ENCODE measurements around the gene NTM.

The NTM gene

GRCh38 chr11:131723088-131723487 is 352.7 kb downstream of the NTM start:
- no peaks in the 10 kb centered on the region for H3F3A ChIP-seq (ENCODE audit: control insufficient read depth, insufficient read depth)
- no peaks in the 10 kb centered on the region for H3K9me2 ChIP-seq (replicated peaks; ENCODE audit: control insufficient read depth, low read length)
- no peaks in the 10 kb centered on the region for H3K27me3 ChIP-seq (ENCODE audit: control insufficient read depth, low read length)
- H4K20me1 ChIP-seq (ENCODE audit: control insufficient read depth, insufficient read depth, low read depth, low read length), result no peaks in the 10 kb centered on the region
- H3K4me1 ChIP-seq (ENCODE audit: control insufficient read depth, low read length), result no peaks in the 10 kb centered on the region
- H3K36me3 ChIP-seq (ENCODE audit: control insufficient read depth, low read length), result no peaks in the 10 kb centered on the region
- no peak overlapping the region for H3K27ac ChIP-seq (ENCODE audit: low read depth, low read length)
- H3K79me2 ChIP-seq (ENCODE audit: control insufficient read depth, low read length), result no peaks in the 10 kb centered on the region
- no peaks in the 10 kb centered on the region for H3K9me3 ChIP-seq (ENCODE audit: control insufficient read depth, insufficient read depth, low read length)
- H3K4me3 ChIP-seq (ENCODE audit: low read length), result no peak overlapping the region
- no peak for TF ChIP-seq EZH2phosphoT487 (IDR thresholded peaks at IDR 0.05; ENCODE audit: borderline replicate concordance, low read length)
- no peak for TF ChIP-seq CTCF (IDR thresholded peaks at IDR 0.05; ENCODE audit: low read depth, low read length, poor library complexity, severe bottlenecking)
- no peak overlapping the region for H3K4me2 ChIP-seq (ENCODE audit: low read length)

DNA sequence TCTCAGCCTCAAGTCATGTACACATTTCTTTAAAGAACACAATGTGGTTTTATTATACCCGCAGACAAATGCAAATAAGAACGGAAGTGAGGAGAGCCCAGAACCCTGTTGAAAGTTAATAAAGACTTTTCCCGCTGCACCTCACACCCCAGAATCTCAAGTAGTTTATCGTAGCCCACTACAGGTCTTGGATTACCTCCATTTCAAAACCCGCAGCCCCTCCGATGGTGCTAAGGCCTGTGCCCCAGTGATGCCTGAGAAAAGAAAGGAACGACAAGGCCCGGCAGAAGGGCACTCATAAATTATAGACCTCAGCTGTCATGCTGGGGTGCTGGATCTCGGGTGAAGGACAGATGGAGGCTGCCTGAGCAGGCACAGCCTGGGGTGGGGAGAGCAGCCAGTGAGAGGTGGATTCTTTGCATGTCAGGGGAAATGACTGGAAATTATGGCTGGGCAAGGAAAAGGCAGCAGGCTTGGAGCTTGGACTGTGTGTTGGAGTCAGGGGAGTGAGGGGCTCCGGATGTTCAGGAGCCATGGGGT is 354.1 kb downstream of the NTM start:
- Histone ChIP-seq H3K9me3 (ENCODE audit: control insufficient read depth, insufficient read depth, low read length) (no peaks in the 10 kb centered on the region), H3K4me1 (ENCODE audit: control insufficient read depth, low read length) (no peaks in the 10 kb centered on the region), H3K4me2 (ENCODE audit: low read length) (no peak overlapping the region), H4K20me1 (ENCODE audit: control insufficient read depth, insufficient read depth, low read depth, low read length) (no peaks in the 10 kb centered on the region), H3K4me3 (ENCODE audit: low read length) (no peak overlapping the region), H3F3A (ENCODE audit: control insufficient read depth, insufficient read depth) (no peaks in the 10 kb centered on the region), H3K27me3 (ENCODE audit: control insufficient read depth, low read length) (no peaks in the 10 kb centered on the region), H3K36me3 (ENCODE audit: control insufficient read depth, low read length) (no peaks in the 10 kb centered on the region), H3K27ac (ENCODE audit: low read depth, low read length) (no peak overlapping the region), H3K9me2 (replicated peaks; ENCODE audit: control insufficient read depth, low read length) (no peaks in the 10 kb centered on the region), H3K79me2 (ENCODE audit: control insufficient read depth, low read length) (no peaks in the 10 kb centered on the region)
- TF ChIP-seq EZH2phosphoT487 (IDR thresholded peaks at IDR 0.05; ENCODE audit: borderline replicate concordance, low read length) (no peak), CTCF (IDR thresholded peaks at IDR 0.05; ENCODE audit: low read depth, low read length, poor library complexity, severe bottlenecking) (no peak)

GRCh38 chr11:131734871-131735270 is 364.5 kb downstream of the NTM start:
- TF ChIP-seq CTCF (IDR thresholded peaks at IDR 0.05; ENCODE audit: low read depth, low read length, poor library complexity, severe bottlenecking) (no peak), EZH2phosphoT487 (IDR thresholded peaks at IDR 0.05; ENCODE audit: borderline replicate concordance, low read length) (no peak)
- no peaks in the 10 kb centered on the region for H3K9me3 ChIP-seq (ENCODE audit: control insufficient read depth, insufficient read depth, low read length)

More at GRCh38 chr11:131734871-131735270, 364.5 kb downstream of the NTM start:
- H3K9me2 ChIP-seq (replicated peaks; ENCODE audit: control insufficient read depth, low read length), result no peaks in the 10 kb centered on the region
- H3F3A ChIP-seq (ENCODE audit: control insufficient read depth, insufficient read depth), result no peaks in the 10 kb centered on the region
- no peak overlapping the region for H3K4me2 ChIP-seq (ENCODE audit: low read length)
- H3K79me2 ChIP-seq (ENCODE audit: control insufficient read depth, low read length), result no peaks in the 10 kb centered on the region
- no peaks in the 10 kb centered on the region for H4K20me1 ChIP-seq (ENCODE audit: control insufficient read depth, insufficient read depth, low read depth, low read length)
- H3K4me1 ChIP-seq (ENCODE audit: control insufficient read depth, low read length), result no peaks in the 10 kb centered on the region
- H3K27ac ChIP-seq (ENCODE audit: low read depth, low read length), result no peak overlapping the region
- H3K36me3 ChIP-seq (ENCODE audit: control insufficient read depth, low read length), result no peaks in the 10 kb centered on the region
- H3K27me3 ChIP-seq (ENCODE audit: control insufficient read depth, low read length), result no peaks in the 10 kb centered on the region
- no peak overlapping the region for H3K4me3 ChIP-seq (ENCODE audit: low read length)
